Activated CD4-positive, alpha-beta T cell treated with anti-CD3 and anti-CD28 coated beads, Interleukin-2, amount 10 ng/mL, durations not matched to agents 24 days and 14 days (primary cell): Measurements from ENCODE around the gene MIGA1. TPM values are rescaled to one million over a fixed set of nuclear protein-coding genes. Genes with fewer than 3 reads are reported as not detected.
"Not testable (repeated sequence)": the region's sequence is repeated elsewhere in the genome, so short reads cannot be mapped to it uniquely, and the experiment has no call there.

Experiments
- DNase-seq: peaks from one replicate; pipeline ENCODE4 v3.0.0; 2022
- H3K27ac Mint-ChIP-seq: one replicate; pipeline ENCODE4 v1.8.0; 2022; ENCODE audit warnings: mild to moderate bottlenecking, mixed read lengths
- H3K27me3 Mint-ChIP-seq: one replicate; pipeline ENCODE4 v1.8.0; 2022; ENCODE audit warnings: mixed read lengths
- H3K36me3 Mint-ChIP-seq: one replicate; pipeline ENCODE4 v1.8.0; 2022; ENCODE audit warnings: low read depth, mild to moderate bottlenecking, mixed read lengths
- H3K4me1 Mint-ChIP-seq: one replicate; pipeline ENCODE4 v1.8.0; 2021; ENCODE audit warnings: mixed read lengths
- H3K4me3 Mint-ChIP-seq: one replicate; pipeline ENCODE4 v1.8.0; 2022; ENCODE audit warnings: mild to moderate bottlenecking, moderate library complexity, mixed read lengths
- H3K9me3 Mint-ChIP-seq: one replicate; pipeline ENCODE4 v1.8.0; 2021; ENCODE audit warnings: mixed read lengths
- intact Hi-C: fragments of 100-400 bp; cut with micrococcal nuclease; formaldehyde crosslinking; loops from one replicate; pipeline ENCODE4 v1.15.1; 2023
- total RNA-seq: library from RNA; stranded (reverse); gene quantifications from 2 replicates; pipeline ENCODE4 v1.2.3, GENCODE V29; 2022

The MIGA1 gene
- total RNA-seq, 1 donor from 2014 or later = 7.5 TPM

- Mint-ChIP-seq H3K4me1 (peaks cover 4% of the 10 kb centered on the region), H3K27ac (no peak overlapping the region), H3K27me3 (no peaks in the 10 kb centered on the region), H3K9me3 (no peaks in the 10 kb centered on the region), H3K36me3 (no peaks in the 10 kb centered on the region), H3K4me3 (no peak overlapping the region)
- intact Hi-C loops = no loop called here
- no peak for DNase-seq
These were observed 11.4 kb upstream of the MIGA1 start for GRCh38 chr1:77768006-77768405.

GRCh38 chr1:77776007-77776700 lies 3.3 kb upstream of the MIGA1 start:
- no peak overlapping the region for H3K4me3 Mint-ChIP-seq
- H3K36me3 Mint-ChIP-seq = no peaks in the 10 kb centered on the region
- no peak for DNase-seq
- intact Hi-C loops = no loop called here
- H3K4me1 Mint-ChIP-seq = peaks cover 16% of the 10 kb centered on the region
- no peaks in the 10 kb centered on the region for H3K9me3 Mint-ChIP-seq
- no peak overlapping the region for H3K27ac Mint-ChIP-seq
- H3K27me3 Mint-ChIP-seq = no peaks in the 10 kb centered on the region

GRCh38 chr1:77781683-77782082 lies 2.2 kb downstream of the MIGA1 start:
- H3K4me1 Mint-ChIP-seq = peaks cover 24% of the 10 kb centered on the region
- peak overlapping the region; percentile 3 for H3K27ac Mint-ChIP-seq
- intact Hi-C loops = no loop called here
- H3K9me3 Mint-ChIP-seq = peaks cover 8% of the 10 kb centered on the region
- H3K36me3 Mint-ChIP-seq = peaks cover 33% of the 10 kb centered on the region
- no peak overlapping the region for H3K4me3 Mint-ChIP-seq
- no peaks in the 10 kb centered on the region for H3K27me3 Mint-ChIP-seq
- DNase-seq = no peak

DNA sequence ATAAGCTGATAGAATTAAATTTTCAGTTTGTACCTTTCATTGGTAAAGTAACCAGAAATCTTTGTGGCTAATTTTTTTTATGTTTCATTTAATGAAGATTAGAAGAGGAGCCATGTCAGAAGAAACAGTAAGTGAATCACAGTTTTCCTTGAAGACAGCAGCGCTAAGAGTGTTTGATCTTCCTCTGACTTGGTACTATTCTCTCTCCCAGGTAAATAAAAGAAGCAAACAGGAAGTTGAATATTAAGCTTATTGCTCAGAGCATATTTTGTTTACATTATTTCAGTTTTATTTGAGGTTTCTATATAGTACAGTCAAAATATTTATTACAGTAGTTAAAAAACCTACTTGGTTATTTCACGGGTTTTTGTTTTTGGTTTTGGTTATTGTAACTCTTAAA lies 3.7 kb downstream of the MIGA1 start:
- no peak for DNase-seq
- peaks cover 24% of the 10 kb centered on the region for H3K4me1 Mint-ChIP-seq
- intact Hi-C loops = no loop called here
- H3K27ac Mint-ChIP-seq = no peak overlapping the region
- peaks cover 43% of the 10 kb centered on the region for H3K36me3 Mint-ChIP-seq
- H3K9me3 Mint-ChIP-seq = peaks cover 11% of the 10 kb centered on the region
- H3K4me3 Mint-ChIP-seq = no peak overlapping the region
- H3K27me3 Mint-ChIP-seq = no peaks in the 10 kb centered on the region

DNA sequence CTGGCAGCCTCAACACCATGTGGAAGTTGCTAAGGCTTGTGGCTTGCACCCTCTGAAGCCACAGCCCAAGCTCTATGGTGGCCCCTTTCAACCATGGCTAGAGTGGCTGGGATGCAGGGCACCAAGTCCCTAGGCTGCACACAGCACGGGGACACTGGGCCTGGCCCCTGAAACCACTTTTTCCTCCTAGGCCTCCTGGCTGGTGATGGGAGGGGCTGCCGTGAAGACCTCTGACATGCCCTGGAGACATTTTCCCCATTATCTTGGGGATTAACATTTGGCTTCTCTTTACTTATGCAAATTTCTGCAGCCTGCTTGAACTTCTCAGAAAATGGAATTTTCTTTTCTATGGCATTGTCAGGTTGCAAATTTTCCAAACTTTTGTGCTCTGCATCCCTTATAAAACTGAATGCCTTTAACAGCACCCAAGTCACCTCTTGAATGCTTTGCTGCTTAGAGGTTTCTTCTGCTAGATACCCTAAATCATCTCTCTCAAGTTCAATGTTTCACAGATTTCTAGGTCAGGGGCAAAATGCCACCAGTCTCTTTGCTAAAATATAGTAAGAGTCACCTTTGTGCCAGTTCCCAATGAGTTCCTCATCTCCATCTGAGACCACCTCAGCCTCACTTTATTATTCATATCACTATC lies 6.8 kb downstream of the MIGA1 start:
- intact Hi-C loops, H3K27ac Mint-ChIP-seq, H3K27me3 Mint-ChIP-seq, H3K4me3 Mint-ChIP-seq, H3K4me1 Mint-ChIP-seq, DNase-seq: not testable (repeated sequence)
- H3K9me3 Mint-ChIP-seq = peaks cover 11% of the 10 kb centered on the region
- peaks cover 60% of the 10 kb centered on the region for H3K36me3 Mint-ChIP-seq

GRCh38 chr1:77794550-77794949 lies 15.1 kb downstream of the MIGA1 start:
- Mint-ChIP-seq H3K27ac (no peak overlapping the region), H3K9me3 (no peaks in the 10 kb centered on the region), H3K4me3 (no peak overlapping the region), H3K36me3 (peaks cover 20% of the 10 kb centered on the region), H3K27me3 (no peaks in the 10 kb centered on the region), H3K4me1 (no peaks in the 10 kb centered on the region)
- intact Hi-C loops = no loop called here
- peak; percentile 41 for DNase-seq

DNA sequence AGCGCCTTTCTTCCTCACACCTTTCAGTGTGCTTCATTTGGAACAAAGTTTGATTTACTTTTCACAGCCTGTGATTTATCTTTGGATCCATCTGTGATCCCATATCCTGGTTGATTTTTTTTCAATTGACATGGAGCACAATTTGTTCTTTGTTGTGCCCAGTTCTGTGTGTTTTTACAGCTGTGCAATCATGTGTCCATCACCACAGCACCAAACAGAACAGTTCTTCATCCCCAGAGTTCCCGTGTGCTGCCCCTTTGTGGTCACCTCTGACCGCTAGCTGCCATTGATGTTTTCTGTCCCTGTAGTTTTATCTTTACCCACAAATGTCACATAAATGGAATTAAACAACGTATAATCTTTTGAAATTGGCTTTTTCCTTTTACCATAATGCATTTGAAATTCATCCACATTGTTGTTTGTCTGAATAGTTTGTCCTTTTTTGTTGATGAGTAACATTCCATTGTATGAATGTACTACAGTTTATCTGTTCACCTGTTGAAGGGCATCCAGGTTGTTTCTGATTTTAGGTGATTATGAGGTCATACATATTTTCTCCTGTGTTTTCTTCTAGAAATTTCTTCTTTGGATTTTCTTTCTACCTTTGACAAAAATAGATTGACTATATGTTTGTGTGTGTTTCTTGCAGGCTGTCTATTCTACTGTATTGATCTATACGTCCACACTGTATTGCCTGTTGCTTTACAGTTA lies 17.4 kb downstream of the MIGA1 start:
- intact Hi-C loops = no loop called here
- no peak overlapping the region for H3K27ac Mint-ChIP-seq

DNA sequence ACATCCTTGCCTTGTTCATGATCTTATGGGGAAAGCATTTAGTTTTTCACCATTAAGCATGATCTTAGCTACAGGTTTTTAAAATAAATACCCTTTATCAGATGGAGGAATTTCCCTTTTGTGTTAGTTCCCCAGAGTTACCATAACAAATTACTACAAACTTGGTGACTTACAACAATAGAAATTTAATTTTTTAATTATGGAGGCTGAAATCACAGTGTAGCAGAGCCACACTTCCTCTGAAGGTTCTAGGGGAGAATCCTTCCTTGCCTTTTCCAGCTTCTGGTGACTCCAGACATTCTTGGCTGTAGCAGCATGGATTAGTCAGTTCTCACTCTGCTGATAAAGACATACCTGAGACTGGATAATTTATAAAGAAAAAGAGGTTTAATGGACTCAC lies 18.5 kb downstream of the MIGA1 start:
- H3K27ac Mint-ChIP-seq = no peak overlapping the region
- H3K36me3 Mint-ChIP-seq = peaks cover 20% of the 10 kb centered on the region
- no peak overlapping the region for H3K4me3 Mint-ChIP-seq
- no peaks in the 10 kb centered on the region for H3K27me3 Mint-ChIP-seq
- no peak for DNase-seq
- no peaks in the 10 kb centered on the region for H3K4me1 Mint-ChIP-seq
- no peaks in the 10 kb centered on the region for H3K9me3 Mint-ChIP-seq
- intact Hi-C loops = no loop called here

More for the DNA sequence above, 17.4 kb downstream of the MIGA1 start:
- DNase-seq = peak; percentile 29
- Mint-ChIP-seq H3K4me1 (no peaks in the 10 kb centered on the region), H3K4me3 (no peak overlapping the region), H3K9me3 (no peaks in the 10 kb centered on the region), H3K36me3 (peaks cover 18% of the 10 kb centered on the region), H3K27me3 (no peaks in the 10 kb centered on the region)

DNA sequence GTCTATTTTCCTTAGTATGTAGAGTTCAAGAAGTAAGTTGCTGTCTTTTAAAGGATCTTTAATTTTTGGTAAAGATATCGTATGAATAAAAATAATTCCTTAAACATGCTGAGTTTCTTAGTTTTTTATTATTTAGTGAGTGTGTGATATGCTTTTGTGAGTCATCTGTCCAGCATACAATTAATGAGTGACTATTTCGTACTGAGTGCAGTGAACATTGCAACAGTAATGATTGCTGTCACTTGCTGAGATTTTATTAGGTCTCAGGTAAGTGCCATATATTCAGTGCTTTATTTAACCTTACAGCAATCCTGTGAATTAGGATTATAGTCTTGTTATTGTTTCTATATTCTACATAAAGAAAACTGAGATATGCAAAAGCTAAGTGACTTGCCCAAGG lies 22.6 kb downstream of the MIGA1 start:
- no peak for DNase-seq
- Mint-ChIP-seq H3K4me1 (no peaks in the 10 kb centered on the region), H3K27ac (no peak overlapping the region), H3K9me3 (no peaks in the 10 kb centered on the region), H3K36me3 (peaks cover 27% of the 10 kb centered on the region), H3K4me3 (no peak overlapping the region), H3K27me3 (no peaks in the 10 kb centered on the region)
- intact Hi-C loops = no loop called here

GRCh38 chr1:77803371-77803770 lies 23.9 kb downstream of the MIGA1 start:
- no peaks in the 10 kb centered on the region for H3K9me3 Mint-ChIP-seq
- H3K27ac Mint-ChIP-seq = no peak overlapping the region
- H3K36me3 Mint-ChIP-seq = peaks cover 33% of the 10 kb centered on the region
- intact Hi-C loops = no loop called here
- H3K4me3 Mint-ChIP-seq = no peak overlapping the region
- H3K4me1 Mint-ChIP-seq = no peaks in the 10 kb centered on the region
- H3K27me3 Mint-ChIP-seq = no peaks in the 10 kb centered on the region
- no peak for DNase-seq

- DNase-seq, H3K27me3 Mint-ChIP-seq, H3K27ac Mint-ChIP-seq, intact Hi-C loops, H3K4me3 Mint-ChIP-seq, H3K4me1 Mint-ChIP-seq, H3K9me3 Mint-ChIP-seq: not testable (repeated sequence)
- H3K36me3 Mint-ChIP-seq = peaks cover 31% of the 10 kb centered on the region
These were observed 30.5 kb downstream of the MIGA1 start for GRCh38 chr1:77809787-77810462.

DNA sequence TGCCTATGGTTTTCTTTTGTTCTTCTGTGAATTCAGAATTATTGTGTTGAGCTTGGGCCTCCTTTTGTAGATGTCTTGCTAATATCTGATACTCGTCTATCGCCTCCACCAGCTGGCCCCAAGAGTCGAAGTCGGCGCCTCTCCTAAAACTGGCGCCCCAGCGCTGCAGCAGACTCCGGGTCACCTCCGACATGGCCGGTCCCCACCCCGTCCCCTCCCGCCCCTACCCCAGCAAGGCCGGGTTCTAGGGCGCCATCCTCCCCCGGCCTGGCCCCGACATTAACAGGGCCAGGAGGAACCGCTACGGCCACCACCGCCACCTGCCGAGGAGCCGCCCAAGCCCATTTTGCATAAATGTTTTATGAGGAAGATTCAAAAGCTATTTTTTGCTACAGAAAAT lies 32.1 kb downstream of the MIGA1 start:
- H3K36me3 Mint-ChIP-seq = peaks cover 26% of the 10 kb centered on the region
- H3K9me3 Mint-ChIP-seq, DNase-seq, H3K4me3 Mint-ChIP-seq, H3K27me3 Mint-ChIP-seq, H3K4me1 Mint-ChIP-seq, H3K27ac Mint-ChIP-seq, intact Hi-C loops: not testable (repeated sequence)

- Mint-ChIP-seq H3K4me1 (no peaks in the 10 kb centered on the region), H3K27ac (no peak overlapping the region), H3K9me3 (no peaks in the 10 kb centered on the region), H3K36me3 (peaks cover 43% of the 10 kb centered on the region), H3K4me3 (no peak overlapping the region), H3K27me3 (no peaks in the 10 kb centered on the region)
- intact Hi-C loops = no loop called here
- no peak for DNase-seq
These were observed 38.1 kb downstream of the MIGA1 start for GRCh38 chr1:77817368-77818209.
